Keratinocyte (primary cell): ENCODE results near the gene POLR2B.

Source experiments
- CTCF ChIP-seq, 3 experiments: IDR thresholded peaks in 1 of 3; conservative IDR thresholded peaks in 1 of 3; optimal IDR thresholded peaks in 1 of 3; 2 replicates in 2 of 3; 3 replicates in 1 of 3; pipeline versions ENCODE3 to v1.5.1; 2011; ENCODE audit warnings: low read length in 3 of 3, mild to moderate bottlenecking in 3 of 3, moderate library complexity in 2 of 3, control low read depth in 1 of 3, inconsistent platforms in 1 of 3; ENCODE audit not compliant: insufficient read depth in 2 of 3; ENCODE audit errors: extremely low read depth in 1 of 3
- EZH2 ChIP-seq: IDR thresholded peaks from one replicate; pipeline ENCODE4 v1.6.1; 2012; ENCODE audit warnings: inconsistent platforms, mild to moderate bottlenecking, low read length, moderate library complexity

GRCh38 chr4:57071326-57071725 lies 92.6 kb downstream of the POLR2B start:
- TF ChIP-seq EZH2, result no peak
- TF ChIP-seq CTCF (optimal IDR thresholded peaks at IDR 0.05 in 1 of 3, IDR thresholded peaks at IDR 0.05 in 1 of 3, conservative IDR thresholded peaks at IDR 0.05 in 1 of 3; ENCODE audit: extremely low read depth in 1 of 3, insufficient read depth in 2 of 3, low read length in 3 of 3), result no peak
